SHP77 (cell line): Measurements from ENCODE around the gene CACNA2D2.

Experiments used
- DNase-seq, 2 experiments: peaks; one replicate each; lab custom pipeline; 2025; lab: John Stamatoyannopoulos, UW

CACNA2D2 gene

GRCh38 chr3:50342813-50343633 is 160.4 kb downstream of the CACNA2D2 start:
- no peak for DNase-seq

- DNase-seq = no peak
Observed at GRCh38 chr3:50341996-50342650, 161.3 kb downstream of the CACNA2D2 start.

- DNase-seq = no peak
Observed at GRCh38 chr3:50341537-50341936, 161.9 kb downstream of the CACNA2D2 start.

GRCh38 chr3:50340448-50341329 is 162.7 kb downstream of the CACNA2D2 start, which contains the start of gene RASSF1:
Gene RASSF1, minus strand, starts transcription at chr3:50340836. Its CDS starts 31 bp downstream, at chr3:50340805.
- no peak for DNase-seq

- DNase-seq = no peak
Observed at GRCh38 chr3:50340147-50340447, 163.3 kb downstream of the CACNA2D2 start.

- no peak for DNase-seq
Observed at GRCh38 chr3:50339485-50340146, 163.8 kb downstream of the CACNA2D2 start.

GRCh38 chr3:50338965-50339364 is 164.5 kb downstream of the CACNA2D2 start:
- DNase-seq = no peak

- peak; percentile 96 to 98 for DNase-seq
Observed at GRCh38 chr3:50337175-50337861, 166.1 kb downstream of the CACNA2D2 start.

- DNase-seq = no peak
Observed at GRCh38 chr3:50336452-50337174, 166.8 kb downstream of the CACNA2D2 start.

GRCh38 chr3:50334339-50335075 is 168.9 kb downstream of the CACNA2D2 start:
- DNase-seq = no peak

GRCh38 chr3:50333744-50334328 is 169.6 kb downstream of the CACNA2D2 start:
- DNase-seq = no peak

- no peak for DNase-seq
Observed at GRCh38 chr3:50331364-50331907, 172.0 kb downstream of the CACNA2D2 start.

- no peak for DNase-seq
Observed at GRCh38 chr3:50330330-50330729, 173.1 kb downstream of the CACNA2D2 start.

GRCh38 chr3:50327943-50328691 is 175.3 kb downstream of the CACNA2D2 start, which contains the start of gene TUSC2:
Gene TUSC2, minus strand, starts transcription at chr3:50328223. Its CDS starts 124 bp downstream, at chr3:50328099.
- peak; percentile 97 to 98 for DNase-seq

- no peak for DNase-seq
Observed at GRCh38 chr3:50327129-50327528, 176.3 kb downstream of the CACNA2D2 start.

GRCh38 chr3:50326182-50326541 is 177.3 kb downstream of the CACNA2D2 start:
- DNase-seq = no peak

GRCh38 chr3:50325497-50326181 is 177.8 kb downstream of the CACNA2D2 start:
- DNase-seq = no peak

- no peak for DNase-seq
Observed at GRCh38 chr3:50325113-50325480, 178.3 kb downstream of the CACNA2D2 start.
